ENCODE data around the gene PID1.

GRCh38 chr2:229124136-229124535 is 147.0 kb downstream of the PID1 start:
- TF ChIP-seq EZH2 (IDR thresholded peaks at IDR 0.05; ENCODE audit: insufficient read depth, low read length) (no peak), CTCF (IDR thresholded peaks at IDR 0.05; ENCODE audit: insufficient read depth, low read depth, low read length) (no peak)
